Fibroblast of mammary gland (primary cell): ENCODE measurements around the gene UNCX.

Experiments
- DNase-seq: peaks from one replicate; pipeline ENCODE4 v3.0.0-alpha.2; 2010; ENCODE audit warnings: low read depth
- H3K4me3 ChIP-seq: 2 replicates; pipeline ENCODE4 v1.5.1; 2011; ENCODE audit warnings: low read depth, mild to moderate bottlenecking, low read length, moderate library complexity; ENCODE audit not compliant: control insufficient read depth
- CTCF ChIP-seq: conservative IDR thresholded peaks from 2 replicates; pipeline ENCODE4 v1.5.1; 2011; ENCODE audit warnings: low read depth, low read length, inconsistent platforms; ENCODE audit not compliant: control insufficient read depth, insufficient read depth

UNCX gene

GRCh38 chr7:1246871-1247526 is 14.3 kb downstream of the UNCX start:
- no peak for DNase-seq
- no peak overlapping the region for H3K4me3 ChIP-seq
- TF ChIP-seq CTCF, result no peak

GRCh38 chr7:1247527-1248041 is 14.9 kb downstream of the UNCX start:
- no peak overlapping the region for H3K4me3 ChIP-seq
- DNase-seq, result no peak
- TF ChIP-seq CTCF, result no peak

- TF ChIP-seq CTCF, result no peak
- no peak overlapping the region for H3K4me3 ChIP-seq
- DNase-seq, result no peak
Observed at GRCh38 chr7:1248143-1248915, 15.7 kb downstream of the UNCX start.

GRCh38 chr7:1248916-1249581 is 16.4 kb downstream of the UNCX start:
- H3K4me3 ChIP-seq, result no peak overlapping the region
- DNase-seq, result no peak
- TF ChIP-seq CTCF, result no peak

- no peak overlapping the region for H3K4me3 ChIP-seq
- no peak for DNase-seq
- TF ChIP-seq CTCF, result no peak
Observed at GRCh38 chr7:1249731-1250130, 17.1 kb downstream of the UNCX start.

GRCh38 chr7:1250901-1251300 is 18.2 kb downstream of the UNCX start:
- H3K4me3 ChIP-seq, result no peak overlapping the region
- DNase-seq, result no peak
- TF ChIP-seq CTCF, result no peak
